ENCODE data around the gene TP53I11.

Gene TP53I11

DNA sequence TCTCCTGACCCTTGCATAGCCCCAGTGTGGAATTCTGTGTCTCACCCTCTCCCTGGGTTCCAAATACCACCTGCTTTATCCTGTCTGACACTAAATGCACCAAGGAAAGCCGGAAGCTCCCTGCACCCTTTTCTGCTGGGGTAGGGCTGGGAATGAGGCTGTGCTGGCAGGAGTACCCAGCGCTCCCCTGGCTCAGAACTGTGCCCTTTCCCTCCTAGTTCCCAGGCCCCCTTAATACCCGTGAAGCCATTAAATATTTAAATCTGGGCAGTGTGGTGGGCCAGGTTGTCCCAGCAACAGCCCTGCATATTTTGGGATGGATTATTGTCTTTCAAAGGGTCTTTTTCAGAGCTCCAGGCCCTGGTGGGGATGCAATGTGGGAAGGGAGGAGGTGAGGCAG, 63.0 kb downstream of the TP53I11 start:
- no peak for DNase-seq

DNA sequence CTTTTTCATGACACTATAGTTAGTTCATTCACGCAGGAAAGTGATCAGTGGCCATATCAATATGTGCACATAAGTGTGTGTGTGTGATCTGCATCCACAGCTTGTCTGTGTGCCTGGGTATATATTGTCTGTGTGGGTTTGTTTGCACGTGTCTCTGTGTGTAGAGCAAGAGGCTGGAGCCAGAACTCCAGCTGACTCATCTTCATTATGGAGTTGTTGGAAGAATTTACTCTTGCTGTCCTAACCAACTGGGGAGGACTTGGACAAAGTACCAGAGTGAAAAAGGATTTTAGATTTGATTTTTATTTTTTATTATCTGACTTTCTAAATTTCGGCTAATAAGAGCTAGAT, 63.9 kb downstream of the TP53I11 start:
- no peak for DNase-seq

DNA sequence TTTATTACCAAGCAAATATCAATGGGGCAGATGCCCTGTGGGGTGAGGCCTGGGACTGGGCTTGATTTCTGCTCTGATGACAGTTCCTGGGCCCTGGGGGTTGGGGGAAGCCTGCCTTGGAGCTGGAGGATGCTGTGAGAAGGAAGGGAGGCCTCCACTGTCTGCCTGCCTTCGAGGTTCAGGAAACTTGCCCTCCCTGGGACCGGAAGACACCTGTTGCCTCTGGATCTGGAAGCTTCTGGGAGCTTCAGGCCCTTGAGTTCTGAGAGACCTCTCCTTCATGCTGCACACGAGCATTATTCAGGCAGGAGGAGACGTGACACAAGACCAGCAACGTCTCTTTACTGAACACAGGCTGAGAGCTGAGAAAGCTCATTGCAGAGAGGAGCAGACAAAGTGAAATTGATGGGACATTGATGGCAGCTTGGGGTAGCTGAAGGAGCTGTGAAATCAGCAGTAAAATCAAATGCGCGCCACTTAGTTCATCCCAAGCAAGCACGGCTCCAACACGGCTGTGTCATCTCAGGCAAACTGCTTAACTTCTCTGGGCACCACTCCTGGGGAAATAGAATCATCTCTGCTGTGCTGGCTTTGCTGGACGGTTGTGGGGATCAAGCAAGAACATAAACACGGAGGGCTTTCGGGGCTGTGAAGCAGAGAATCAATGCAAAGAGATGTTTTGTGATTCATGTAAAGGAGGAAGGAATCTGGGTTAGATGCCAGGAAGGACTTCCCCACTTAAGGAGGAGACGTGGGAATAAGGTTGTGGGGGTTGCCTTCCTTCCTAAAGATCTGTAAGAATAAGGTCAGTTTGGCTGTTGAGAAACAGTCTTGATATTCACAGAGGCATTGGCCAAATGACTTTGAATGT, 64.5 kb downstream of the TP53I11 start:
- no peak for DNase-seq

DNA sequence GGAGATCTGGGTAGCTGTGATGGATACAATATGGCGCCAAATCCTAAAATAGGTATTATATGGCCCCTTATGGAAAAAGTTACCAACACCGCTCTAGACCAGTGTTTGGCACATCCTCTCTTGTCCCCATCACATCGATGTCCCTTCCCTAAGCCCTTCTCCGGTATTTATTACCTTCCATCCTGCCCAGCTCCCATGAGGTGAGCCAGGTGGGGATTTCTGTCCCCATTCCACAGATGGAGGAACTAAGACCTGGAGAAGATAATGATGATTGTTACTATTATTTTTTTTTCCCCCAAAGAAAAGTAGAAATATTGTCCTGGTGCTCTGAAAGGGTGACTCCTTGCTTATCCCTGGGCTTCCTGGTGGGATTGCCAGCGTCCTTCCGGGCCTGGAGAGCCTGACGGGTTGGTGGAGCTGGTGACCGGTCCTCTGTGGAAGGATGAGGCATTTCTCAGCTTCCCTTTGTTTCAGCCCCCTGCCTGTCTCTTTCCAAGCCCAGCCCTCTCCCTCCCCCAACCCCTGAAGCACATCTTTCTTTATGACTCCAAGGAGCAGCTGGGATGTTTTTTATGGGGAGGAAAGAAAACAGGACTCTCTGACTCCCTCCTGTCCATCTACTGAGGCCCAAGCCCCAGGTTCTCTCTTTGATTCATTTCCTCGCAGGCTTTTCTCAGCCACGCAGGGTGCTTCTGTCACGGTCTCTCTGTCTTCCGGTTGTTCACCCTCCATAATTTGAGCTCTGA, 65.4 kb downstream of the TP53I11 start:
- DNase-seq = no peak

DNA sequence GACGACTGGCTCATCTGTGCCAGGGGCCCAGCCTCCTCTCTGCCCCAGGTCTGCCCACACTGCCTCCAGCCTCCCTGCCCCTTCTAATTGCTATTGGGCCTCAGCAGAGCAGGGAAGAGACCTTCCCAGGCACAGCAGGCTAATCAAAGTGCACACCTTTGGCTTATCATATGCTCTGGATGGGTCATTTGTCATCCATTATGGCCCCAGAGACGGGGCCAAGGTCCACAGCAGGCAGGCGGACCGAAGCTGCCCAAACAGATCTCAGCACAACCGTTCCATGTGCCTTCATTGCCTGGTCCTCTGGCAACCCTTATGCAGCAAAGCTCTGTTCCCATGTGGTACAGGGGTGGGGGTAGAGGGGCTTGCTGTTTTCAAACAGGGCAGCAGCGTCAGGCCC, 66.6 kb downstream of the TP53I11 start:
- no peak for DNase-seq

DNA sequence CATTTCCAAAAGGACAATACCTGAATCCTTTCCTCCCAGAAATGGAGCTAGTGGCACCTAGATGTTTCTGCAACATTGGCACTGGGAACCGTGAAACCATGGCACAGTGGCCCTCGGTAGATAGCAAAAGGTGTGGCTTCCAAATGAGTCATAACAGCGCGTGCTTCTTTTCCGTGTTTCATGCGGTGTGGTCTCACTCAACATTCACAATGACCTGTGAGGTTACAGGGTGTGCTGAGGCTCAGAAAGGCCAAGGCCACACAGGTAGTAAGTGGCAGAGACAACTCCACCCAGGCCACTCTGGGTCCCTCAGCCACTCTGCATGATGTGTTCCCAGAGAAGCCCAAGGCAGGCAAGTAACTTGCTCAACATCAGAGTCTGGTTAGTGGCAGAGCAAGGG, 67.4 kb downstream of the TP53I11 start:
- DNase-seq = no peak

All from hypothalamus (tissue), 51 donors.